HEK293T (cell line): ENCODE results near the gene TSC2.
"Not testable (repeated sequence)": the region's sequence is repeated elsewhere in the genome, so short reads cannot be mapped to it uniquely, and the experiment has no call there.

Experiments
- ARNT ChIP-seq: fragments of 450-650 bp; IDR thresholded peaks from 2 replicates; pipeline ENCODE4 v1.6.1; 2017; ENCODE audit warnings: mild to moderate bottlenecking
- BHLHE40 ChIP-seq: fragments of 450-650 bp; IDR thresholded peaks from 2 replicates; pipeline ENCODE4 v1.6.1; 2016; ENCODE audit warnings: mild to moderate bottlenecking, moderate library complexity, borderline replicate concordance
- CTBP1 ChIP-seq: fragments of 450-650 bp; IDR thresholded peaks from 2 replicates; pipeline ENCODE4 v1.6.1; 2016; ENCODE audit warnings: borderline replicate concordance
- FOXA1 ChIP-seq: fragments of 450-650 bp; IDR thresholded peaks from 2 replicates; pipeline ENCODE4 v1.6.1; 2016; ENCODE audit warnings: mild to moderate bottlenecking
- FOXK2 ChIP-seq: fragments of 450-650 bp; IDR thresholded peaks from 2 replicates; pipeline ENCODE4 v1.6.1; 2016; ENCODE audit warnings: mild to moderate bottlenecking
- FOXM1 ChIP-seq: fragments of 450-650 bp; IDR thresholded peaks from 2 replicates; pipeline ENCODE4 v1.6.1; 2017; ENCODE audit warnings: mild to moderate bottlenecking, borderline replicate concordance
- HDGF ChIP-seq: fragments of 450-650 bp; IDR thresholded peaks from 2 replicates; pipeline ENCODE4 v1.6.1; 2017; ENCODE audit warnings: antibody characterized with exemption, borderline replicate concordance
- LEF1 ChIP-seq: fragments of 450-650 bp; IDR thresholded peaks from 2 replicates; pipeline ENCODE4 v1.6.1; 2017; ENCODE audit warnings: mild to moderate bottlenecking, borderline replicate concordance
- SP1 ChIP-seq: fragments of 450-650 bp; IDR thresholded peaks from 2 replicates; pipeline ENCODE4 v1.6.1; 2017
- TARDBP ChIP-seq: fragments of 450-650 bp; IDR thresholded peaks from 2 replicates; pipeline ENCODE4 v1.6.1; 2016
- TF ChIP-seq, protein P1 (sequence below): fragments of 450-650 bp; IDR thresholded peaks from 2 replicates; pipeline ENCODE4 v1.6.1; 2016

DNA sequence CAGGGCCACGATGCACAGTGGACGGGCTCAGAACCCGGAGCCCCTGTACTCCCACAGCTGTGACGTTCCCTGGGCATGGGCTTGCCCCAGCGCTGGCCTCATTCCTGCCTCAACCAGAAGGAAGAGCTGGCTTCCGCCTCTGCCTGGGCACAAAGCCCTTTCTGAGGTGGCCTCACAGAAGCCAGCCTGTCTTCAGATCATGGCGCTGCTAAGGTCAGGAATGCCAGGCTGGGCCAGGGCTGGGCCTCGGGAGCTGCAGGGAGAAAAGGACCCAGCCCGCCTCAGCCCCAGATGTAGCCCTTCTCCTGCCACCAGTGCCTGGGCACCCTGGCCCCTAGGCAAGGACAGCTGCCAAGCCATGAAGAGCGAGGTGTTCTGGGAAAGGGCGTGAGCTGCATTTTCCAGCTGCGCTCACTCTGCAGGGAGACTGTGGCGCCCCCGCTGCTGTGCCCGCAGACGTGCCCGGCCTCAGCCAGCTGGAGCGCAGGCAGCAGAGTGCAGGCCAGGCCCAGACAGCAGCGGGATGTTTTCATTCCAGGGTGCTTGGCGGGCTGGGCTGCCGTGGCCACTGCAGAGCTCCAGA, 78.5 kb downstream of the TSC2 start:
- not testable (repeated sequence) for TF ChIP-seq SP1, HDGF, FOXK2, TARDBP, LEF1, BHLHE40, CTBP1, FOXM1, FOXA1, ARNT
- TF ChIP-seq, protein P1, sequence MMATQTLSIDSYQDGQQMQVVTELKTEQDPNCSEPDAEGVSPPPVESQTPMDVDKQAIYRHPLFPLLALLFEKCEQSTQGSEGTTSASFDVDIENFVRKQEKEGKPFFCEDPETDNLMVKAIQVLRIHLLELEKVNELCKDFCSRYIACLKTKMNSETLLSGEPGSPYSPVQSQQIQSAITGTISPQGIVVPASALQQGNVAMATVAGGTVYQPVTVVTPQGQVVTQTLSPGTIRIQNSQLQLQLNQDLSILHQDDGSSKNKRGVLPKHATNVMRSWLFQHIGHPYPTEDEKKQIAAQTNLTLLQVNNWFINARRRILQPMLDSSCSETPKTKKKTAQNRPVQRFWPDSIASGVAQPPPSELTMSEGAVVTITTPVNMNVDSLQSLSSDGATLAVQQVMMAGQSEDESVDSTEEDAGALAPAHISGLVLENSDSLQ: not testable (repeated sequence)
